ENCODE measurements around the gene AOC1.

Gene AOC1

DNA sequence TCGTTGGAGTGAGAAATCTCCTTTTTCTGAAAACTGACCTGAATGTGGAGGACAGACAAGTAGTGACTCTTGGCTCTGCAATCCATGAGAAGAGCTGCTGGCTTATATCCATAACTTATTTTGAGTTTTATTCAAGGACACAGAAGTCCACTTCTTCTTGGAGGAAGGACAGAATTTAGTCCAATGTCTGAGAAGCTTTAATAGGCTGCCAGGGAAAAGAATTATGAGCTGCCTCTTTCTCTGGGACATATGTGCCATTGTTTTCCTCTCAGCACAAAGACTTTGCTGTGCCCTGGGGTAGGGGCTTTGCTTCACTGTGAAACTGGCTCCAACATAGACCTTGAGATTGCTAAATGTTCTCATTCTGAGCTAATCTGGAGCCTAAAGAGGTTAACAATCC lies 20.5 kb upstream of the AOC1 start:
- TF ChIP-seq, protein P1, sequence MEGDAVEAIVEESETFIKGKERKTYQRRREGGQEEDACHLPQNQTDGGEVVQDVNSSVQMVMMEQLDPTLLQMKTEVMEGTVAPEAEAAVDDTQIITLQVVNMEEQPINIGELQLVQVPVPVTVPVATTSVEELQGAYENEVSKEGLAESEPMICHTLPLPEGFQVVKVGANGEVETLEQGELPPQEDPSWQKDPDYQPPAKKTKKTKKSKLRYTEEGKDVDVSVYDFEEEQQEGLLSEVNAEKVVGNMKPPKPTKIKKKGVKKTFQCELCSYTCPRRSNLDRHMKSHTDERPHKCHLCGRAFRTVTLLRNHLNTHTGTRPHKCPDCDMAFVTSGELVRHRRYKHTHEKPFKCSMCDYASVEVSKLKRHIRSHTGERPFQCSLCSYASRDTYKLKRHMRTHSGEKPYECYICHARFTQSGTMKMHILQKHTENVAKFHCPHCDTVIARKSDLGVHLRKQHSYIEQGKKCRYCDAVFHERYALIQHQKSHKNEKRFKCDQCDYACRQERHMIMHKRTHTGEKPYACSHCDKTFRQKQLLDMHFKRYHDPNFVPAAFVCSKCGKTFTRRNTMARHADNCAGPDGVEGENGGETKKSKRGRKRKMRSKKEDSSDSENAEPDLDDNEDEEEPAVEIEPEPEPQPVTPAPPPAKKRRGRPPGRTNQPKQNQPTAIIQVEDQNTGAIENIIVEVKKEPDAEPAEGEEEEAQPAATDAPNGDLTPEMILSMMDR (IDR thresholded peaks at IDR 0.05; ENCODE audit: control extremely low read depth, extremely low read depth, low read depth, missing control alignments): no peak
- CTCF ChIA-PET: interaction anchor here (0.9 kb wide), 1 partner anchor 61 kb away, joined by 3 read pairs; no protein-coding TSS in a partner anchor
- POLR2A ChIA-PET: no interaction called here
- no peak for DNase-seq (ENCODE audit: extremely low spot score)

DNA sequence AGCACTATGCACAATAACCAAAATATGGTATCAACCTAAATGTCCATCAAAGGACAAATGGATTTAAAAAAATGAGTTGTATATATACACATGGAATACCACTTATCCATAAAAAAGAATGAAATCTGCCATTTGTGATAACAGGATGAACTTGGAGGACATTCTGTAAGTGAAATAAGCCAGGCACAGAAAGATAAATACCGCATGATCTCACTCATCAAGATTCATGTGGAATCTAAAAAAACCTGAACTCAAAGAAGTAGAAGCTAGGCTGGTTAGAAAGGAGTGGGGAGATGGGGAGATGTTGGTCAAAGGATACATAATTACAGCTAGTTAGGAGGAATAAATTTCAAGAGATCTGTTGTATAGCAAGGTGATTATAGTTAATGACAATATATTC lies 17.3 kb upstream of the AOC1 start:
- ChIA-PET POLR2A (no interaction called here), CTCF (no interaction called here)
- no peak for DNase-seq (ENCODE audit: extremely low spot score)
- TF ChIP-seq, protein P1 (IDR thresholded peaks at IDR 0.05; ENCODE audit: control extremely low read depth, extremely low read depth, low read depth, missing control alignments): no peak

DNA sequence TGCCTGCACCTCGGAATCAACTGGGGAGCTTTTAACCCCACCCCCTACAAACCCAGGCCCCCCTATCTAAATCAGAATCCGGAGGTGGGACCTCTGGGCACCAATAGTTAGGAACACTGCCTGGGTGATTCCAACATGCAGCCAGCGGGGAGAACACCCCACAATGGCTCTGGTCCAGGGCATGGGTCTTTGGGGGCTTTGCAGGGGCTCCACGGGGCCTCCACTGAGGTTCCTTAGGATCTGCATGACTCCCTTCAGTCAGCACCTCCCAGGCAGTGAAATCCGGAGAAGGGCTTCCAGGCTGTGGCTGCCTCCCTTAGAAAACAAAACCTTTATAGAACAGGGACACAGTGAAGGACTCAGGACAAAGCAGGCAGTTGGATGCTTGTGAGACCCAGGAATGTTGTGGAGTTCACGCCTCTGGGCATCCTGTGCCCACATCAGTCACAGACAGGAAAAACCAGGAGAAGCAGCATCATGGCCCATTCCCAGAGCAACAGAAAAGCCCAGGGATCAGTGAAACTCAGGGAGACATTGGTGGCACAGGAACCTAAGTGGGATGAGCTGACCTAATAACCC lies 16.5 kb upstream of the AOC1 start:
- TF ChIP-seq, protein P1 (IDR thresholded peaks at IDR 0.05; ENCODE audit: control extremely low read depth, extremely low read depth, low read depth, missing control alignments): no peak
- CTCF ChIA-PET: interaction anchor here (1.0 to 1.2 kb wide), 3 partner anchors 12 to 127 kb away, joined by 3 read pairs; no protein-coding TSS in a partner anchor
- no peak for DNase-seq (ENCODE audit: extremely low spot score)
- POLR2A ChIA-PET: interaction anchor here (0.7 kb wide), 1 partner anchor 10 kb away, joined by 3 read pairs; no protein-coding TSS in a partner anchor

DNA sequence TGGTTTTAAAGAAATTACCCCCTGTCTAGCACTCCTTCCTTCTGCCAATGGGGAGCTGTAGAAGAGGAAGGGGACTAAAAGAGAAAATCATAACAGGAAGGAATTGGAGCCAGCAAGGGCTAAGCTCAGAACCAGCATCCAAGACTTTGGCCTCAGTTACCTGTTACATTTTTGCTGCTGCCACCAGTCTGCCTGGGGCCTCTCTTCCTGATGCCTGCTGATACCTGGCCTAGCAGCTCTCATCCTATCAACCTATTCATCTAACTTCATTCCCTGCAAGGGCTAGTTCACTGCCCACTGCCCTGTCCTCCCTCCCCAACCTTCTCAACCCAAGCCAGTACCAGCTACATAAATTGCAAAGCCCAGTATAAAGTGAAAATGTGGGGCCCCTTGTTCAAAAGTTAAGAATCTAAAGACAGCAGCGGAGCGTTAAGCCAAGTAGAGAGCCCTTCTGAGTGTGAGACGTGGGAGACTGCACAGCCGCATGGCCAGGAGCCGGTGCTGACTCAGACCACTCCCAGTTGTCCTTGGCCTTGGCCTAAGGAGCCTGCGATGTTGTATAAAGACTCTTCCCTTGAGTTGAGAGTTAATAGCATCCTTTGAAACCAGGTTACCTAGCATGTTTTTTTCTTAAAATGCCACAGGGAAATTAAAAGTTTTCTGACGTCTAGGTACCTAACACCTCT lies 13.2 kb upstream of the AOC1 start:
- DNase-seq (ENCODE audit: extremely low spot score): no peak
- CTCF ChIA-PET: interaction anchor here (0.9 to 1.9 kb wide), 3 partner anchors 14 to 59 kb away, joined by 3 to 4 read pairs (median 4); no protein-coding TSS in a partner anchor
- TF ChIP-seq, protein P1 (IDR thresholded peaks at IDR 0.05; ENCODE audit: control extremely low read depth, extremely low read depth, low read depth, missing control alignments): no peak
- POLR2A ChIA-PET: no interaction called here

DNA sequence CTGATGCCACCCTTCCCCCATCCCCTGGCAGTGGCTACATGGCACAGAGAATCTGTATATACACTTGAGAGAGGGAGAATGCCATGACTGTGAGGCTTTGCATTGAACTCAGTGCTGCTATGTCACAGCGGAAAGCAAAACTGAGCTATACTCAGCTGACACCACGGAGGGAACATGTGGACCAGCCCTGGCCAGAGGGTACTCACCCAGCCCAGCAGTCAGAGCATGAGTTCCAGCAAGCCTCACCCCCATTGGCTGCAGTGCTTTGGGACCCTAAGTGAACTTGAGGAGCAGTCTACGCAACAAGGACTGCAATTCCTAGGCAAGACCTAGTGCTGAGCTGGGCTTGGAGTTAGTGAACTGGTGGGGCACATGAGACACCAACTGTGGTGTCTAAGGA lies 10.3 kb upstream of the AOC1 start:
- TF ChIP-seq, protein P1 (IDR thresholded peaks at IDR 0.05; ENCODE audit: control extremely low read depth, extremely low read depth, low read depth, missing control alignments): no peak
- DNase-seq (ENCODE audit: extremely low spot score): no peak
- ChIA-PET CTCF (interaction anchor here (1.2 kb wide), 1 partner anchor 63 kb away, joined by 4 read pairs; no protein-coding TSS in a partner anchor), POLR2A (no interaction called here)

DNA sequence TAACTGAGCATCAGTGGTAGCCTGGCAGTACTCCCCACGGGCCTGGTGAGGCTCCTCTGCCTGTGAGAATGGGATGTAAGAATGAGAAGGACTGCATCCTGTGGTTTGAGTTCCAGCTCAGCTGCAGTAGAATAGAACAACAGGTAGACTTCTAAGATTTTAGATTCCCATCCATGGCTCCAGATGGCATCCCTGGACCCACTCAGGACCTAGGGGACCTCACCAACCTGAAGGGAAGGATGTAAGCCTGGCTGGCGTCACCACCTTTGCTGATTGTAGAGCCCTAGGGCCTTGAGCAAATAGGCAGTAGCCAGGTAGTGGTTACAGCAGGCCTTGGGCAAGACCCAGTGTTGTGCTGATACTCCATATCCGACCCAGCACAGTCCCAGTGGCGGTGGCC lies 9.6 kb upstream of the AOC1 start:
- CTCF ChIA-PET: interaction anchor here (1.2 kb wide), 1 partner anchor 64 kb away, joined by 4 read pairs; no protein-coding TSS in a partner anchor
- POLR2A ChIA-PET: no interaction called here
- TF ChIP-seq, protein P1 (IDR thresholded peaks at IDR 0.05; ENCODE audit: control extremely low read depth, extremely low read depth, low read depth, missing control alignments): no peak
- no peak for DNase-seq (ENCODE audit: extremely low spot score)

Measured in GM10248 (cell line).